Fibroblast of mammary gland (primary cell): ENCODE measurements around the gene TMEM72.

ENCODE experiments used
- DNase-seq: peaks from one replicate; pipeline ENCODE4 v3.0.0-alpha.2; 2010; ENCODE audit warnings: low read depth
- H3K4me3 ChIP-seq: 2 replicates; pipeline ENCODE4 v1.5.1; 2011; ENCODE audit warnings: low read depth, mild to moderate bottlenecking, low read length, moderate library complexity; ENCODE audit not compliant: control insufficient read depth
- CTCF ChIP-seq: conservative IDR thresholded peaks from 2 replicates; pipeline ENCODE4 v1.5.1; 2011; ENCODE audit warnings: low read depth, low read length, inconsistent platforms; ENCODE audit not compliant: control insufficient read depth, insufficient read depth

The TMEM72 gene

GRCh38 chr10:44937196-44938005 is 26.3 kb downstream of the TMEM72 start:
- TF ChIP-seq CTCF: no peak

GRCh38 chr10:44938956-44939355 is 27.8 kb downstream of the TMEM72 start:
- TF ChIP-seq CTCF: no peak
- DNase-seq: peak; percentile 60
- H3K4me3 ChIP-seq: no peak overlapping the region

More at GRCh38 chr10:44937196-44938005, 26.3 kb downstream of the TMEM72 start:
- H3K4me3 ChIP-seq: no peak overlapping the region
- peak; percentile 70 for DNase-seq

GRCh38 chr10:44939691-44940401 is 28.7 kb downstream of the TMEM72 start:
- H3K4me3 ChIP-seq: no peak overlapping the region
- peak; percentile 36 for DNase-seq
- no peak for TF ChIP-seq CTCF

GRCh38 chr10:44944354-44944753 is 33.2 kb downstream of the TMEM72 start:
- DNase-seq: no peak
- TF ChIP-seq CTCF: no peak
- H3K4me3 ChIP-seq: no peak overlapping the region

- no peak for TF ChIP-seq CTCF
- DNase-seq: peak; percentile 41
- H3K4me3 ChIP-seq: no peak overlapping the region
Observed at GRCh38 chr10:44946205-44946604, 35.1 kb downstream of the TMEM72 start.

- DNase-seq: no peak
- TF ChIP-seq CTCF: no peak
- no peak overlapping the region for H3K4me3 ChIP-seq
Observed at GRCh38 chr10:44947371-44948152, 36.4 kb downstream of the TMEM72 start.
